Measurements from ENCODE around the gene UBQLN1.

UBQLN1 gene

DNA sequence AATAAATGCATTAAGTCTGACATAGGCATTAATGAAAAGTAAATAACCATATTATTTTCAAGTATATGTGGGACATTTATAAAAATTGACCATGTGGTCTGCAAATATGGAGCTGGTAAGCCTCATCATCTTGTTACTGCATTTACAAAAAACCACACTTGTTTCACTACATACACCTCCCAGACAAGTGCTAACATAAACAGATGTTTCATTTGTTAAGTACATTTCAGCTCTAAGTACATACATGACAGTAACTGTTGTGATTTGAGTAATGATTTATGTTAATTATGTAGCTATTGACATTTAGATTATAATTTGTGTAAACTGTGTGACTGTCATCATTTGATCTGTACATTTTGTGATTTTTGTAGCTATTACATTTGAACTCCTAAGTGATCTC is 70.9 kb downstream of the UBQLN1 start:
- TF ChIP-seq, protein P1, sequence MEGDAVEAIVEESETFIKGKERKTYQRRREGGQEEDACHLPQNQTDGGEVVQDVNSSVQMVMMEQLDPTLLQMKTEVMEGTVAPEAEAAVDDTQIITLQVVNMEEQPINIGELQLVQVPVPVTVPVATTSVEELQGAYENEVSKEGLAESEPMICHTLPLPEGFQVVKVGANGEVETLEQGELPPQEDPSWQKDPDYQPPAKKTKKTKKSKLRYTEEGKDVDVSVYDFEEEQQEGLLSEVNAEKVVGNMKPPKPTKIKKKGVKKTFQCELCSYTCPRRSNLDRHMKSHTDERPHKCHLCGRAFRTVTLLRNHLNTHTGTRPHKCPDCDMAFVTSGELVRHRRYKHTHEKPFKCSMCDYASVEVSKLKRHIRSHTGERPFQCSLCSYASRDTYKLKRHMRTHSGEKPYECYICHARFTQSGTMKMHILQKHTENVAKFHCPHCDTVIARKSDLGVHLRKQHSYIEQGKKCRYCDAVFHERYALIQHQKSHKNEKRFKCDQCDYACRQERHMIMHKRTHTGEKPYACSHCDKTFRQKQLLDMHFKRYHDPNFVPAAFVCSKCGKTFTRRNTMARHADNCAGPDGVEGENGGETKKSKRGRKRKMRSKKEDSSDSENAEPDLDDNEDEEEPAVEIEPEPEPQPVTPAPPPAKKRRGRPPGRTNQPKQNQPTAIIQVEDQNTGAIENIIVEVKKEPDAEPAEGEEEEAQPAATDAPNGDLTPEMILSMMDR (IDR thresholded peaks at IDR 0.05; ENCODE audit: insufficient read depth, low read length, missing control alignments) = no peak
- no peak overlapping the region for H3K4me3 ChIP-seq (ENCODE audit: low read depth, low read length)
- ChIA-PET POLR2A (no interaction called here), CTCF (interaction anchor here (1.0 to 2.2 kb wide), 8 partner anchors 7 to 40 kb away, joined by 3 to 18 read pairs (median 4); no protein-coding TSS in a partner anchor)
- DNase-seq (ENCODE audit: low read depth, low spot score) = no peak

DNA sequence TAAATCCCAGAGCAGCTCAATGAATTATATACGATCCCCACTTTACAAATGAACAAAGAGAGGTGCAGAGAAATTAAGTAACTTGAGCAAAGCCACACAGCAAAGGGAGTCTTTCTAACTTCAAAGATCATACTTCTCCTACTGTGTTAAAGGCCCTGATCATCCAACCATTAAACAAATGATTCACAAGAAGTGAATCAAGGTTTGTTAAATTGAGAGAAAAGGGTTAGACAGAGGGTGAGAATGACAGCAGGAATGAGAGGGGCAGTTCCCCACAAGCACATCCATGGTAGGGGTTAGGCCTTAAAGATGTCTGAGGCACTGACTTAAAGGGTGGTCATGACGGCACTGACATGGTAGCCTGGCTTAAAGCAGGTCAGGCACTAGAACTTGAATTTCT is 74.1 kb downstream of the UBQLN1 start:
- TF ChIP-seq, protein P1 (IDR thresholded peaks at IDR 0.05; ENCODE audit: insufficient read depth, low read length, missing control alignments) = no peak
- ChIA-PET CTCF (no interaction called here), POLR2A (no interaction called here)
- DNase-seq (ENCODE audit: low read depth, low spot score) = no peak
- H3K4me3 ChIP-seq (ENCODE audit: low read depth, low read length) = no peak overlapping the region

DNA sequence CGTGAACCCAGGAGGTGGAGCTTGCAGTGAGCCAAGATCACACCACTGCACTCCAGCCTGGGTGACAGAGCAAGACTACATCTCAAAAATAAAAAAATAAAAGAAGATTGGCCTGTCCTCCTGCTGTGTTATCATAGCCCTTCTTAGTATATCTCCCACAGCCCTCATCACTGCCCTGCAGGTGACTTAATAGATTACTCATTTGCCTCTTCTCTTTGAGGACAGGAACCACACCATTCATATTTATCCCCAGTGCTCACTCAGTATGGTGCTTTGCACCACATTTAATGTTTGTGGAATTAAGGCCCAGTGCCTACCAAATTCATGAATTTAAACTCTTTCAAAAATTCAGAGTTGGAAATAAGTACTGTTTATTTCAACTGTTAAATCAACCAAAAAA is 74.5 kb downstream of the UBQLN1 start:
- no peak overlapping the region for H3K4me3 ChIP-seq (ENCODE audit: low read depth, low read length)
- POLR2A ChIA-PET = no interaction called here
- TF ChIP-seq, protein P1 (IDR thresholded peaks at IDR 0.05; ENCODE audit: insufficient read depth, low read length, missing control alignments) = no peak
- DNase-seq (ENCODE audit: low read depth, low spot score) = no peak
- CTCF ChIA-PET = interaction anchor here (1.0 to 4.6 kb wide), 2 partner anchors 12 to 299 kb away, joined by 4 to 25 read pairs; no protein-coding TSS in a partner anchor

DNA sequence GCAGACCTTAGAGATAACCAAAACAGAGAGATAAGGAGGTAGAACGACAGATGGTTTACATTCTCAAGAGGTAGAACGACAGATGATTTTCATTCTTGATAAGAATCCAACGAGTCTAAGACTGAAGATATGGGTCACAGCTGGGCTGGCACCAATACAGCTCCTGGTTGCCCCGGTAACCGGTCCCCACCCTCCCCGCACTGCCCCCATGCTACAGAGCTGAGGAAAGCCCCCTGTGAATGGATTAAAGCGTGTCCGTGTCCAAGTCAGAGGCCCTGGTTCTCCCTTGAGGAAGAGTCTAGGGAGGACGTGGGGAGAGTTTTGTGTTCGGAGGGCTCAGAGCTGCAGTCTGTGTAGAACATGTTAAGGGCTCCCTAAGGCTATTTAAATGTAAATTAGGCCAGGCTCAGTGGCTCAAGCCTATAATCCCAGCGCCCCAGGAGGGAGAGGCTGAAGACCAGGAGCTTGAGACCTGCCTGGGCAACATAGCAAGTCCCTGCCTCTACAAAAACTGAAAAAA is 76.8 kb downstream of the UBQLN1 start:
- no peak overlapping the region for H3K4me3 ChIP-seq (ENCODE audit: low read depth, low read length)
- no peak for DNase-seq (ENCODE audit: low read depth, low spot score)
- TF ChIP-seq, protein P1 (IDR thresholded peaks at IDR 0.05; ENCODE audit: insufficient read depth, low read length, missing control alignments) = no peak
- CTCF ChIA-PET = interaction anchor here (0.6 to 4.6 kb wide), 3 partner anchors 10 to 297 kb away, joined by 3 to 25 read pairs (median 5); no protein-coding TSS in a partner anchor
- POLR2A ChIA-PET = no interaction called here

DNA sequence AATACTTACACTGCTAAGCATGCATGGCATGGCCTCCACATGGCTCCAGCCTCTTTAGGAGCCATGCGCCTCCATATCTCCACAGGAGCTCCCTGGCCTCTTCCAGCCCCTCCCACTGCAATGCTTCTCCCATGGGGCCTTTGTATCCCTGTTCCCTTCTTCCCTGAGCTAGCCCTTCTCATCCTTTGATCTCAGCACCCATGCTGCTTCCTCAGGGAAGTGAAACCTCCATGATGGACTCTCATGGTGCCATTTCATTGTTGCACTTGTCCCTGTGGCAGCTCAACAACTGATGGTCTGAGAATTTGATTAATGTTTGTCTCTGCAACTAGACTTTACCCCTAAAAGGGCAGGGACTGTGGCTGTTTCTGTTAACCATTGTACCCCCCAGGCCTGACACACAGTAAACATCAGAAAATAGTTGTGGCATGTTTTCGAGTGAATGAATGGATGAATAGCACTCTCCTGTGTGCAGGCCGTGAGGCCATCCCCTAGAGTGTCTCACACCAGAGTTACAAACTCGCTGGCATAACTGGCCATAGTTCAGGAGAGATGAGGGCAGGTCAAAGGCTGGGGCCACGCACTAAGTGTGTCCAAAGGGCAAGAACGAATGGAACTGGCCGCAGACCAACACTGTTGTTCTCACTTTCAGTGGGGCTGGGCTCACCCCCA is 78.2 kb downstream of the UBQLN1 start:
- ChIA-PET POLR2A (no interaction called here), CTCF (interaction anchor here (0.9 to 4.6 kb wide), 4 partner anchors 8 to 20 kb away, joined by 3 to 25 read pairs (median 6); no protein-coding TSS in a partner anchor)
- DNase-seq (ENCODE audit: low read depth, low spot score) = no peak

DNA sequence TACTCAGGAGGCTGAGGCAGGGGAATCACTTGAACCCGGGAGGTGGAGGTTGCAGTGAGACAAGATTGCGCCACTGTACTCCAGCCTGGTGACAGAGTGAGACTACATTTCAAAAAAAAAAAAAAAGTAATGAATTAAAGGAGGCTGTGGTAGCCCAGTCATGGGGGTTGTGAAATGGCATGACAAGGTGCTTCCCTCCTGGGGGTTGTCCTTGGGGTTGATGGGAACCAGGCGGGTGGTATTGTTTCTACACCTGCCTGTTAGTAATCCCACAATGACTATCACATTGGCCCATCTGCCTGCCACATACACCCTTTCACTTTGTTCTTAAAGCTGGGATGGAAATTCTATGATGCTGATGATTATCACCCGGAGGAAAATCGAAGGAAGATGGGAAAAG is 79.2 kb downstream of the UBQLN1 start:
- POLR2A ChIA-PET = no interaction called here
- no peak overlapping the region for H3K4me3 ChIP-seq (ENCODE audit: low read depth, low read length)
- CTCF ChIA-PET = interaction anchor here (0.9 to 4.6 kb wide), 4 partner anchors 8 to 292 kb away, joined by 3 to 25 read pairs (median 5); no protein-coding TSS in a partner anchor
- TF ChIP-seq, protein P1 (IDR thresholded peaks at IDR 0.05; ENCODE audit: insufficient read depth, low read length, missing control alignments) = no peak
- DNase-seq (ENCODE audit: low read depth, low spot score) = no peak

More for the DNA sequence above, 78.2 kb downstream of the UBQLN1 start:
- H3K4me3 ChIP-seq (ENCODE audit: low read depth, low read length) = no peak overlapping the region
- TF ChIP-seq, protein P1 (IDR thresholded peaks at IDR 0.05; ENCODE audit: insufficient read depth, low read length, missing control alignments) = no peak

Data from AG04449 (cell line).